Body of pancreas (tissue), 4 donors: ENCODE measurements around the gene ABLIM3. TPM values are rescaled to one million over a fixed set of nuclear protein-coding genes. Genes with fewer than 3 reads are reported as not detected.

Experiments
- ATAC-seq: fragments of 150-250 bp; one replicate; pipeline ENCODE4 v1.9.1; 2016
- DNase-seq, 4 donors: peaks; one replicate each; pipeline ENCODE4 v3.0.0-alpha.2; 2019
- H3K27ac ChIP-seq, 4 donors: fragments of 200-600 bp; sonication (generic); 1 replicate in 3 of 4; 2 replicates in 1 of 4; pipeline versions ENCODE4 v1.5.1 to v1.6.1; 2016 to 2019; ENCODE audit warnings: mild to moderate bottlenecking in 1 of 4, mixed read lengths in 1 of 4, moderate library complexity in 1 of 4
- H3K27me3 ChIP-seq, 2 donors: fragments of 200-600 bp; sonication (generic); one replicate each; pipeline ENCODE4 v1.6.0; 2016; ENCODE audit warnings: mild to moderate bottlenecking in 1 of 2
- H3K36me3 ChIP-seq, 2 donors: fragments of 200-600 bp; sonication (generic); replicated peaks in 1 of 2; 2 replicates each; pipeline ENCODE4 v1.5.1; 2016; ENCODE audit warnings: low read depth in 2 of 2; ENCODE audit not compliant: insufficient read depth in 1 of 2
- H3K4me1 ChIP-seq: fragments of 200-600 bp; sonication (generic); one replicate; pipeline ENCODE4 v1.6.0; 2016
- H3K4me3 ChIP-seq, 2 donors: fragments of 200-600 bp; sonication (generic); 1 replicate in 1 of 2; 2 replicates in 1 of 2; pipeline ENCODE4 v1.5.1; 2016 to 2019
- H3K9me3 ChIP-seq, 3 donors: fragments of 200-600 bp; sonication (generic); 1 replicate in 2 of 3; 2 replicates in 1 of 3; pipeline ENCODE4 v1.5.1; 2016
- POLR2A ChIP-seq, 3 donors: fragments of 450-650 bp; IDR thresholded peaks; one replicate each; pipeline ENCODE4 v1.6.1; 2016; ENCODE audit warnings: antibody characterized with exemption in 3 of 3, mild to moderate bottlenecking in 2 of 3
- WGBS, 2 donors: methylation state at CpG; one replicate each; pipeline ENCODE4 v1.1.5; 2017; 5-methylcytosine and 5-hydroxymethylcytosine counted together
- intact Hi-C: fragments of 100-400 bp; cut with DNase I; formaldehyde crosslinking; loops from one replicate; pipeline ENCODE4 v1.15.1; 2023
- total RNA-seq, 2 donors: library from RNA; depleted of rRNA; stranded (reverse); fragments of >200 nt; gene quantifications; one replicate each; pipeline ENCODE4 v1.1.0, GENCODE V29; 2016
- TF ChIP-seq, protein P1 (sequence below), 7 experiments: fragments of 450-650 bp in 4 of 7; fragments of 200-600 bp in 3 of 7; sonication (generic) in 3 of 7; IDR thresholded peaks; one replicate each; pipeline ENCODE4 v1.5.1; 2016 to 2019; ENCODE audit warnings: antibody characterized with exemption in 7 of 7

The ABLIM3 gene
- total RNA-seq, 2 donors from 2014 or later: 3.9 to 11.2 TPM

DNA sequence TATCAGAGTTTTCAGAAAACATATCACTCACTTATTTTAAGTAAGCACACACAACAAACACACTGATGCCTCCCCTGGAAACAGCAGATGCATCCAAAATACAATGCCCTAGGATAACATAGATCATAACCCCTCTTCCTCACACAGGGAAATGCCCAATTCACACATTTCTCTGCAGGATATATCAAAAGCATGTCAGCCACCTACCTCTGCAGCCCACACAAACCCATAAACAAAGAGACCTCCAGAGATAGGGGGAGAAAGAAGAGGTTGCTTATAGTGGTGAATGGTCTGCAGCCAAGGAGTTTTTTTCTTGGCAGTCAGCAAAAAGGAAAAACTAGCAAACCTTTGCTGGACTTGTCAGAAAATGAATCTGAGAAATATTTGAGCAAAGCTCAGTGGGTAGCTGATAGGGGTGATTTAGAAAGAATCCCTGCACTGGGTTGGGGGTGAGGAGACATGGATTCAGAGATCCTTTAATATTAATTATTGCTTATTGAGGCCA lies 36.1 kb downstream of the ABLIM3 start:
- Histone ChIP-seq H3K27ac (no peak overlapping the region), H3K36me3 (no peaks in the 10 kb centered on the region), H3K4me1 (no peaks in the 10 kb centered on the region), H3K27me3 (no peaks in the 10 kb centered on the region), H3K9me3 (no peaks in the 10 kb centered on the region), H3K4me3 (no peak overlapping the region)
- intact Hi-C loops: no loop called here
- ATAC-seq (no peak), DNase-seq (no peak)
- TF ChIP-seq, protein P1, sequence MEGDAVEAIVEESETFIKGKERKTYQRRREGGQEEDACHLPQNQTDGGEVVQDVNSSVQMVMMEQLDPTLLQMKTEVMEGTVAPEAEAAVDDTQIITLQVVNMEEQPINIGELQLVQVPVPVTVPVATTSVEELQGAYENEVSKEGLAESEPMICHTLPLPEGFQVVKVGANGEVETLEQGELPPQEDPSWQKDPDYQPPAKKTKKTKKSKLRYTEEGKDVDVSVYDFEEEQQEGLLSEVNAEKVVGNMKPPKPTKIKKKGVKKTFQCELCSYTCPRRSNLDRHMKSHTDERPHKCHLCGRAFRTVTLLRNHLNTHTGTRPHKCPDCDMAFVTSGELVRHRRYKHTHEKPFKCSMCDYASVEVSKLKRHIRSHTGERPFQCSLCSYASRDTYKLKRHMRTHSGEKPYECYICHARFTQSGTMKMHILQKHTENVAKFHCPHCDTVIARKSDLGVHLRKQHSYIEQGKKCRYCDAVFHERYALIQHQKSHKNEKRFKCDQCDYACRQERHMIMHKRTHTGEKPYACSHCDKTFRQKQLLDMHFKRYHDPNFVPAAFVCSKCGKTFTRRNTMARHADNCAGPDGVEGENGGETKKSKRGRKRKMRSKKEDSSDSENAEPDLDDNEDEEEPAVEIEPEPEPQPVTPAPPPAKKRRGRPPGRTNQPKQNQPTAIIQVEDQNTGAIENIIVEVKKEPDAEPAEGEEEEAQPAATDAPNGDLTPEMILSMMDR (IDR thresholded peaks at IDR 0.05): no peak
- no peak for TF ChIP-seq POLR2A (IDR thresholded peaks at IDR 0.05)

DNA sequence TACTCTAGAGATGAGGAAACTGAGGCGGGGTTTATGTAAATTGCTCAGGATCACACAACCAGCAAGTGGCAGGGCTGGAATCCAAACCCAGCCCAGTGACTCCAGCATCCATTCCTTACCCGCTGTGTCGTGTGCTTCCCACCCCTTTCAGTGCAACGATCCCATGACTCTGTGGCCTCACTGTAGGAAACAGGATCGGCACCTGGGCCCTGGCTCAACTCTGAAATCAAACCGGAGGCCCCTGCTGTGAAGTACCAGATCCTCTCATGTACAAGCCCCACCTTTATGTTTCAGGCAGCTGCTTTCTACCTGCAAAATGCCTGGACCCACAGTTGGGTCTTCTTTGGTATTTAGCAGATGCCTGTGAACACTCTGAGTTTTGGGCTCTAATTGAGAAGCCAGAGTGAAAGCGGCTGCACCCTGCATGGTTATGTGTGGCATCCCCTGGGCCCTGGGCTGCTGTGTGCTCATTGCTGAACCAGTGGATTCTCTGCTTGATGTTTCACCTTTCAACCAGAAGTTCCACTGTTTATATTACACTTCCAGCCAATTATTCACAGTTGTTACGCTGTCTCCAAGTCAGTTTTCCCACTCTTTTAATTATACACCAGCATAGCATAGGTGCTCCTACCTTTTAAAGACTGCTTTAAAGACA lies 36.7 kb downstream of the ABLIM3 start:
- no peaks in the 10 kb centered on the region for H3K27me3 ChIP-seq
- no peaks in the 10 kb centered on the region for H3K9me3 ChIP-seq
- no peaks in the 10 kb centered on the region for H3K36me3 ChIP-seq
- WGBS, 2 donors: 77 to 83% methylated on average over 7 to 8 of the region's 8 CpGs
- H3K4me3 ChIP-seq: no peak overlapping the region
- H3K27ac ChIP-seq: no peak overlapping the region
- ATAC-seq: no peak
- intact Hi-C loops: no loop called here
- TF ChIP-seq, protein P1 (IDR thresholded peaks at IDR 0.05): no peak
- no peak for TF ChIP-seq POLR2A (IDR thresholded peaks at IDR 0.05)
- no peaks in the 10 kb centered on the region for H3K4me1 ChIP-seq
- no peak for DNase-seq

DNA sequence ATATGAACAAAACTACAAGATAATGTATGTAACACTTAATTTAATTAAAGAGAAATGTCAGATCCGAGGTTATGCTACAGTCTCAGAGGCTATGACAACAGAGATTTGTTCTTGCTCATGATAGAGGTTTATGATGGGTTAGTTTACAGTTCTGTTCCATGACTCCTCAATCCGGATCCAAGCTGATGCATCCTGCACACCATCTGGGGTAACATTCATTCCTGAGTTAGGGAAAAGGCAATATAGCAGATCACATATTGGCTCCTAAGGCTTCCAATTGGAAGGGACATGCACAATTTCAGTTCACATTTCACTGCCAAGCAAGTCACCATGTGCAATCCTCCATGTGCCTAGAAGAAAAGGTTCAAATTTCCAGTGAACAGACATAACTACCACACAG lies 40.4 kb downstream of the ABLIM3 start:
- Histone ChIP-seq H3K36me3 (no peaks in the 10 kb centered on the region), H3K27me3 (no peaks in the 10 kb centered on the region), H3K4me1 (no peaks in the 10 kb centered on the region), H3K9me3 (no peaks in the 10 kb centered on the region), H3K27ac (no peak overlapping the region), H3K4me3 (no peak overlapping the region)
- DNase-seq: no peak
- no peak for ATAC-seq
- TF ChIP-seq, protein P1 (IDR thresholded peaks at IDR 0.05): no peak
- no peak for TF ChIP-seq POLR2A (IDR thresholded peaks at IDR 0.05)
- WGBS, 2 donors: 58 to 67% methylated on average over 2 of the region's 2 CpGs
- intact Hi-C loops: no loop called here

DNA sequence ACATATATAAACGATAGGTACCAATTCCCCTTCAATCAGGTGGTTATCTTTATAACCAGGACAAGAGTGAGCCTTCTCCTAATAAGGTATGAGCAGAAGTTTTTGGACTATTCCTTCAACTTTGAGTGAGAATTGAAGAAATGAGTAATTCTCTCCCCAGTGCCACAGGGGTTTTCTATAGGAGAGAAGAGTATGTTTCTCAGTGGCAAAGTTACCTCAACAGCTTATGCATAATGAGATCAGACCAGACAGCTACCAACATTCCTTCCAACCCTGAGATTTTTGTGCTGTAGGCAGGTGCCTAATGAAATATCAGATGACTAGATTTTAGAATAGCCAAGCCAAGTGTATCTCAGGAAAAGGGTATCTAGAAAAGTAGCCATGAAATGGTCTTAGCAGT lies 40.9 kb downstream of the ABLIM3 start:
- no peaks in the 10 kb centered on the region for H3K9me3 ChIP-seq
- 57 to 75% methylated on average over 1 of the region's 1 CpG for WGBS, 2 donors
- no peaks in the 10 kb centered on the region for H3K4me1 ChIP-seq
- no peaks in the 10 kb centered on the region for H3K36me3 ChIP-seq
- no peaks in the 10 kb centered on the region for H3K27me3 ChIP-seq
- DNase-seq (no peak), ATAC-seq (no peak)
- no peak overlapping the region for H3K27ac ChIP-seq
- H3K4me3 ChIP-seq: no peak overlapping the region
- intact Hi-C loops: no loop called here
- TF ChIP-seq, protein P1 (IDR thresholded peaks at IDR 0.05): no peak
- no peak for TF ChIP-seq POLR2A (IDR thresholded peaks at IDR 0.05)

DNA sequence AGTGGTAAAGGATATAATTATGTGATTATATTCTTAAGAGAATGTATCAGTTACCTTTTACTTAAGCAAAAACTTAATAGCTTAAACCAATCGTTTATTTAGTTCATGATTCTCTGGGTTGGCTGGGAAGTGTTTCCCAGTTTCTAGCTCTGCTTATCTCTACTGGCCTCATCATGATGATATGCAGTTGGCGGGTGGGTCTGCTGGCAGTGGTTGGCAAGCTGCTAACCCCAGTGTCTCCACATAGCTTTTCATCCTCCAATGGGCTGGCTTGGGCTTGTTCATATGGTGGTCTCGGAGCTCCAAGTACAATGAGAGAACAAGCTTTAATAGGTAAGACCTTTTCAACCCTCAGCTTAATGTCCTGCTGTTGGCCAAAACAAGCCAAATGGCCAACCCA lies 43.8 kb downstream of the ABLIM3 start:
- no peaks in the 10 kb centered on the region for H3K36me3 ChIP-seq
- H3K27me3 ChIP-seq: no peaks in the 10 kb centered on the region
- no peak overlapping the region for H3K4me3 ChIP-seq
- 70 to 75% methylated on average over 3 of the region's 3 CpGs for WGBS, 2 donors
- H3K9me3 ChIP-seq: no peaks in the 10 kb centered on the region
- DNase-seq (no peak), ATAC-seq (no peak)
- H3K4me1 ChIP-seq: no peaks in the 10 kb centered on the region
- intact Hi-C loops: no loop called here
- TF ChIP-seq POLR2A (IDR thresholded peaks at IDR 0.05): no peak
- TF ChIP-seq, protein P1 (IDR thresholded peaks at IDR 0.05): no peak
- H3K27ac ChIP-seq: no peak overlapping the region
